Activated naive CD8-positive, alpha-beta T cell treated with anti-CD3 and anti-CD28 coated beads for 36 hours (primary cell): Measurements from ENCODE around the gene PARP3. TPM values are rescaled to one million over a fixed set of nuclear protein-coding genes. Genes with fewer than 3 reads are reported as not detected.

ENCODE experiments used
- DNase-seq: peaks from one replicate; pipeline ENCODE4 v3.0.0; 2021
- H3K27ac Mint-ChIP-seq: one replicate; pipeline ENCODE4 v1.8.0; 2022; ENCODE audit warnings: mild to moderate bottlenecking, moderate library complexity, mixed read lengths
- H3K27me3 Mint-ChIP-seq: one replicate; pipeline ENCODE4 v1.8.0; 2022; ENCODE audit warnings: mild to moderate bottlenecking, mixed read lengths
- H3K36me3 Mint-ChIP-seq: one replicate; pipeline ENCODE4 v1.8.0; 2021; ENCODE audit warnings: mild to moderate bottlenecking, mixed read lengths
- H3K4me1 Mint-ChIP-seq: one replicate; pipeline ENCODE4 v1.8.0; 2021; ENCODE audit warnings: mixed read lengths
- H3K4me3 Mint-ChIP-seq: one replicate; pipeline ENCODE4 v1.8.0; 2022; ENCODE audit warnings: mild to moderate bottlenecking, moderate library complexity, mixed read lengths
- H3K9me3 Mint-ChIP-seq: one replicate; pipeline ENCODE4 v1.8.0; 2022; ENCODE audit warnings: mixed read lengths
- total RNA-seq, 2 experiments: library from RNA; stranded (reverse); gene quantifications; one replicate each; pipeline ENCODE4 v1.2.3, GENCODE V29; 2021

PARP3 gene
- total RNA-seq, 2 experiments from 2014 or later, result 13.9 to 15.6 TPM

DNA sequence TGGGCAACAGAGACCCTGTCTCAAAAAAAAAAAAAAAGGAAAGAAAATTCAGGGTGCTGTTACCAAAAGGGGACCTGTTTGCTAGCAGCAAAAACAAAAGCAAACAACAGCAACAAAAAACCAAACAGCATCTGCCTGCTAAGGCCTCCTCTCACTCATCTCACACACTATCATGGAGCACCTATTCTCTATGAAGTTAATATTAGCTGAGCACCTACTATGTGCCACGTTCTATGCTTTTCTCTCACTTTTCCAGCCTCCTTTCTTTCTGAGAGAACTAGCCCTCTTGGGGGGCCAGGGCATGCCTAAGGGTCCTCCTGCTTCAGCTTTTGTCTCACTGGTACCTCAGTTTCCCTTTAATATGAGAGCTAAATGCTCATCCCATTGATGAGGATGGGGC lies 12.6 kb downstream of the PARP3 start:
- no peak overlapping the region for H3K4me3 Mint-ChIP-seq
- no peak overlapping the region for H3K27ac Mint-ChIP-seq
- H3K4me1 Mint-ChIP-seq, result no peaks in the 10 kb centered on the region
- peaks cover 33% of the 10 kb centered on the region for H3K27me3 Mint-ChIP-seq
- no peaks in the 10 kb centered on the region for H3K36me3 Mint-ChIP-seq
- no peaks in the 10 kb centered on the region for H3K9me3 Mint-ChIP-seq
- no peak for DNase-seq

DNA sequence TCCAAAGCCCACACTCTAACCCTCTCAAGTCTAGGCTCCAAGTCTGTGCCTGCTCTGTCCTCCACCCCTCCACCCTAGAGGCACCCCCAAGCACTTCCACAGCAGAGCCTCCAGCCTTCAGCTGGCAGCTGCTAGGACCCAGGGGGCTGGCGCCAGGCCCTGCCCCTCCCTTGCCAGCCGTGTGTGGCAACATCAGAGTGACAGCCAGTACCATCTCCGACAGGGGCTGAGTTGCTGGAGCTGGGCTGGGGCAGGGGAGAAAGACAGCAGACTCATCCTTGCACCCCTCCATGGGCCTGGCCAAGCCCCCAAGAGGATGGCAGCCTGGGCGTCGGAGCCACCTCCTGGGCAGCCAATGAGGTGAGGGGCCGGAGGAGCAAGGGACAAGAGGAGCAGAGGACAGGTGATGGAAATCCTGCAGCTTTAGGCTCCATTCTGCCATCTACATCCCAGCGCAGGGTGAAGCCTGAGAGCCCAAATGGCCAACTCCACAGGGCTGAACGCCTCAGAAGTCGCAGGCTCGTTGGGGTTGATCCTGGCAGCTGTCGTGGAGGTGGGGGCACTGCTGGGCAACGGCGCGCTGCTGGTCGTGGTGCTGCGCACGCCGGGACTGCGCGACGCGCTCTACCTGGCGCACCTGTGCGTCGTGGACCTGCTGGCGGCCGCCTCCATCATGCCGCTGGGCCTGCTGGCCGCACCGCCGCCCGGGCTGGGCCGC lies 13.2 kb downstream of the PARP3 start, which contains the start of gene GPR62:
TSS of gene GPR62 (plus strand) at position 207 of the 718 bp plus-strand sequence. CDS start at position 479, 272 bp downstream.
- no peak within 1 kb of the TSS for H3K4me3 Mint-ChIP-seq
- DNase-seq, result no peak
- no peaks in the 10 kb centered on the region for H3K36me3 Mint-ChIP-seq
- peaks cover 33% of the 10 kb centered on the region for H3K27me3 Mint-ChIP-seq
- H3K9me3 Mint-ChIP-seq, result no peaks in the 10 kb centered on the region
- H3K27ac Mint-ChIP-seq, result no peak within 1 kb of the TSS
- H3K4me1 Mint-ChIP-seq, result no peaks in the 10 kb centered on the region

DNA sequence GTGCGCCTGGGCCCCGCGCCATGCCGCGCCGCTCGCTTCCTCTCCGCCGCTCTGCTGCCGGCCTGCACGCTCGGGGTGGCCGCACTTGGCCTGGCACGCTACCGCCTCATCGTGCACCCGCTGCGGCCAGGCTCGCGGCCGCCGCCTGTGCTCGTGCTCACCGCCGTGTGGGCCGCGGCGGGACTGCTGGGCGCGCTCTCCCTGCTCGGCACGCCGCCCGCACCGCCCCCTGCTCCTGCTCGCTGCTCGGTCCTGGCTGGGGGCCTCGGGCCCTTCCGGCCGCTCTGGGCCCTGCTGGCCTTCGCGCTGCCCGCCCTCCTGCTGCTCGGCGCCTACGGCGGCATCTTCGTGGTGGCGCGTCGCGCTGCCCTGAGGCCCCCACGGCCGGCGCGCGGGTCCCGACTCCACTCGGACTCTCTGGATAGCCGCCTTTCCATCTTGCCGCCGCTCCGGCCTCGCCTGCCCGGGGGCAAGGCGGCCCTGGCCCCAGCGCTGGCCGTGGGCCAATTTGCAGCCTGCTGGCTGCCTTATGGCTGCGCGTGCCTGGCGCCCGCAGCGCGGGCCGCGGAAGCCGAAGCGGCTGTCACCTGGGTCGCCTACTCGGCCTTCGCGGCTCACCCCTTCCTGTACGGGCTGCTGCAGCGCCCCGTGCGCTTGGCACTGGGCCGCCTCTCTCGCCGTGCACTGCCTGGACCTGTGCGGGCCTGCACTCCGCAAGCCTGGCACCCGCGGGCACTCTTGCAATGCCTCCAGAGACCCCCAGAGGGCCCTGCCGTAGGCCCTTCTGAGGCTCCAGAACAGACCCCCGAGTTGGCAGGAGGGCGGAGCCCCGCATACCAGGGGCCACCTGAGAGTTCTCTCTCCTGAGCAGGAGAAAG lies 14.0 kb downstream of the PARP3 start:
- Mint-ChIP-seq H3K4me3 (peak overlapping the region; percentile 33), H3K9me3 (no peaks in the 10 kb centered on the region), H3K27me3 (peaks cover 33% of the 10 kb centered on the region), H3K27ac (no peak overlapping the region), H3K36me3 (no peaks in the 10 kb centered on the region), H3K4me1 (no peaks in the 10 kb centered on the region)
- DNase-seq, result peak; percentile 48

DNA sequence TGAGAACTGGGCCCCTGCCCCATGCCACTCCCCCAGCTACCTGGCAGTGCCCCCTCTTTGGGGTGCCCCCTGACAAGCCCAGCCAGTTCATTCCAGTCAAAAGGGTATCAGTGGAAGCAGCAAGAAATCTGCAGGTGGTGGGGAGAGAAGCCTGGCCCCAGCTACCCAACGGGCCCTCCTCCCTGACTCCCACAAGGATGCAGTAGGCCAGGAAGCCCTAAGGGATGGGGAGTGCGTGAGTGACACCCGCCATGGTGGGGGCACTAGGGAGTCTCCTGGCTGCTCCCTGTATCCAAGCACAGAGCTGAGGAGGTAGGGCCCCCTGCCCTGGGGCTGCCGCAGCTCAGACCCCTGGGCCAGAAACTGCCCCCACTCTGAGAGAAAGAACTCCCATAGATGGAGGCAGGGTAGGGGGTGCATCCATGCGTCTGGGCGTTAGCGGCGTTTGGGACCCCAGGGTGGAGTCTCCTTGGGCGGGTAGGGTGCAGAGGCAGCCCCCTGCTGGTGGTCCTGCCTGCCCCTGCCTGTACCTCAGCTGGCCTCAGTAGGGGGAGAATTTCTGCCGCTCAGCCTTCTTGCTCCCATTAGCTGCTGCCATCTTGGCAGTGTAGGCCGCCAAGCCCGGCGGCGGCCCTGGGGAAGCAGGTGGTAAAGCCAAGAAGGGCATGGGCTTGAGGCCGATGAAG lies 15.5 kb downstream of the PARP3 start:
- H3K4me3 Mint-ChIP-seq, result no peak overlapping the region
- DNase-seq, result no peak
- H3K9me3 Mint-ChIP-seq, result no peaks in the 10 kb centered on the region
- H3K36me3 Mint-ChIP-seq, result no peaks in the 10 kb centered on the region
- H3K27me3 Mint-ChIP-seq, result peaks cover 33% of the 10 kb centered on the region
- no peak overlapping the region for H3K27ac Mint-ChIP-seq
- no peaks in the 10 kb centered on the region for H3K4me1 Mint-ChIP-seq

DNA sequence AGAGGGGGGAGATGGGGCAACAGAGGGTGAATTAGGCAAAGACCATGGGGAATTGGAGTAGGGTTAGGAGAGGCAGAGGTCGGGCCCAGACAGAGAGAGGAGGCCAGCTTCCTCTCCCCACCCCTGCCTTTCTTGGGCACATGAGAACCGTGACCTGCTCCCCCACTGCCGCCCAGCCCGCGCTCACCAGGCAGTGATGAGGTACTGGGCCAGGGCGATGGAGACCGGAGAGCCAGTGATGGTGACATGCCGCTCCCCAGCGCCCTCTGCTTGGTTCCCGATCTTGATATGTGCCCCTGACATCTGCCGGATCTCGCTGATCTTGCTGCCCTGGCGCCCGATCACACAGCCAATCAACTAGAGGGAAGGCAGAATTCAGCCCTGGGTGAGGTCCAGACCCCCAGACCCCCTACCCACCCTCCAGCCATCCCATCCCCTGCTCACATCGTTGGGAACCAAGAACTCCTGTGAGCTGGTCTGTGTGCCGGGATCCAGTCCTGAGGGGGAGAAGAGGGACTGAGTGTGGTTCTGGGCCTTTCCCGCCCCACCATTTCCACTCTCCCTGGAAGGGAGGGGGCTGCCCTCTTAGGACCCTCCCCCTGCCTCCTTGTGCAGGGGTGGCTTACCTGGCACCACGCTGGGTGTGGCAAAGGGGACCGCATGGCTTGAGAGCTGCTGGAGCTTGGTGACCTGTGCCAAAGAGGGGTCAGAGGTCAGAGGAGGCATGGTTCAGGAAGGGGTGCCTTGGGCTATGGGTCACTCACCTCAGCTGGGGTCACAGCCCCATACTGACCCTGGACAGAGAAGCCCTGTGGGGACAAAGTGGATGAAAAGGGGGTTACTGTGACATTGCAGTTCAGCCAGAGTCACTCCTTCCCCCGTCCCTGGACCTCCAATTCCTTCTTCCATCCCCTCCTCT lies 16.7 kb downstream of the PARP3 start:
- Mint-ChIP-seq H3K4me1 (no peaks in the 10 kb centered on the region), H3K27ac (no peak overlapping the region), H3K27me3 (peaks cover 23% of the 10 kb centered on the region), H3K4me3 (no peak overlapping the region), H3K36me3 (no peaks in the 10 kb centered on the region), H3K9me3 (no peaks in the 10 kb centered on the region)
- DNase-seq, result no peak

DNA sequence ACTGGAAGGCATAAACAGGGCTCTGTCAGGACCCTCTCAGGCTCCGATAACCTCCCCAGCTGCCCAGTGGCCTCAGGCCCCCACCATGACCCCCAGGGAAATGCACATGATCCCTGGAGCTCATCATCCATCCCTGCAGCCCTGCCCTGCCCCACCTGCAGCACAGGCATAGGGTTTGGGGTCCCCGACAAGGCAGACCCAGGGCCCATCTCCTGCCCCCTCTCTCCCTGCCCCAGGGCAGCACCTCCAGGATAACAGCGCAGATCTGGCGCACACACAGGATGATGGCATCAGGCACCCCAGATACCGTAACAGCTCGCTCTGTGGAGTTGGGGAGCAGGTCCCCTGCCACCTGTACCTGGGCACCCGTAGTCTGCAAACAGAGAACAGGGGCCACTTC lies 17.5 kb downstream of the PARP3 start:
- DNase-seq, result no peak
- Mint-ChIP-seq H3K27me3 (peaks cover 15% of the 10 kb centered on the region), H3K9me3 (no peaks in the 10 kb centered on the region), H3K36me3 (no peaks in the 10 kb centered on the region), H3K27ac (no peak overlapping the region), H3K4me1 (no peaks in the 10 kb centered on the region), H3K4me3 (no peak overlapping the region)

DNA sequence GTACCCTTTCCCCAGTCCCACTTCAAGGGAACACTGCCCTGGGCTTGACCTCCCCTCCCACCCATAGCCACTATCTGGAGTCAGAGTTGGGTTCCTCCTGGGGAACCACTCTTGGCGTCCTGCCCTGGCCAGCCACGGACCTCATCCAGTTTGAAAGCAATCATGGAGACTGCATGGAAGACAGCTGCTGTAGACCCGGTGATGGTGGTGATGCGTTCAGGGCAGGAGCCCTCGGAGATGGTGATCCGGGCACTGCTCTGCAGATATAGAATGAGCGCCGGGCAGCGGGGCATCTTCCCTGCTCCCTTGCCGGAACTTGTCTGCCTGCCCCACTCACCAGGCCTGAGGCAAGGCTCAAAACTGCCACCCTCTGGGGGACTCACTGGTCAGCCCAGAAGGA lies 18.2 kb downstream of the PARP3 start:
- no peaks in the 10 kb centered on the region for H3K9me3 Mint-ChIP-seq
- no peaks in the 10 kb centered on the region for H3K4me1 Mint-ChIP-seq
- peaks cover 7% of the 10 kb centered on the region for H3K27me3 Mint-ChIP-seq
- no peak overlapping the region for H3K4me3 Mint-ChIP-seq
- no peak overlapping the region for H3K27ac Mint-ChIP-seq
- no peaks in the 10 kb centered on the region for H3K36me3 Mint-ChIP-seq
- DNase-seq, result no peak

DNA sequence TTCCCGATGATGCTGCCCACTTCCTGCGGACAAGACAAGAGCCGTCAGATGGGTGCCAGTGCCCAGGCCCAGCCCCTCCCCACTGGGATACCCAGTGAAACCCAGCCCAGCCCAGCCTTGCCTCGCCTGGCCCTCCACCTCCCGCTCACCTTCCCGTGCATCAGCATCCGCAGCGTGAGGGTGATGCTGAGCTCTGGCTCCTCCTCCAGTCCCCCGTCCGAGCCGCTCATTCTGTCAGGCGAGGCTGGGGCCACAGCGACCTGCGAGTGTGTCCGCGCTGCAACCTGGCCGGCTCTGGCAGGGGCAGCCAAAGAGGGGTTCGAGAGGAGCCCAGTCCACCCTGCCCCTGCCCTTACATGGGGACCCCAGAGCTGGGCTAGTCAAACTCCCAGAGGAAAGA lies 18.8 kb downstream of the PARP3 start:
- Mint-ChIP-seq H3K4me3 (no peak overlapping the region), H3K36me3 (no peaks in the 10 kb centered on the region), H3K4me1 (no peaks in the 10 kb centered on the region), H3K27ac (no peak overlapping the region), H3K27me3 (peaks cover 6% of the 10 kb centered on the region), H3K9me3 (no peaks in the 10 kb centered on the region)
- DNase-seq, result no peak

DNA sequence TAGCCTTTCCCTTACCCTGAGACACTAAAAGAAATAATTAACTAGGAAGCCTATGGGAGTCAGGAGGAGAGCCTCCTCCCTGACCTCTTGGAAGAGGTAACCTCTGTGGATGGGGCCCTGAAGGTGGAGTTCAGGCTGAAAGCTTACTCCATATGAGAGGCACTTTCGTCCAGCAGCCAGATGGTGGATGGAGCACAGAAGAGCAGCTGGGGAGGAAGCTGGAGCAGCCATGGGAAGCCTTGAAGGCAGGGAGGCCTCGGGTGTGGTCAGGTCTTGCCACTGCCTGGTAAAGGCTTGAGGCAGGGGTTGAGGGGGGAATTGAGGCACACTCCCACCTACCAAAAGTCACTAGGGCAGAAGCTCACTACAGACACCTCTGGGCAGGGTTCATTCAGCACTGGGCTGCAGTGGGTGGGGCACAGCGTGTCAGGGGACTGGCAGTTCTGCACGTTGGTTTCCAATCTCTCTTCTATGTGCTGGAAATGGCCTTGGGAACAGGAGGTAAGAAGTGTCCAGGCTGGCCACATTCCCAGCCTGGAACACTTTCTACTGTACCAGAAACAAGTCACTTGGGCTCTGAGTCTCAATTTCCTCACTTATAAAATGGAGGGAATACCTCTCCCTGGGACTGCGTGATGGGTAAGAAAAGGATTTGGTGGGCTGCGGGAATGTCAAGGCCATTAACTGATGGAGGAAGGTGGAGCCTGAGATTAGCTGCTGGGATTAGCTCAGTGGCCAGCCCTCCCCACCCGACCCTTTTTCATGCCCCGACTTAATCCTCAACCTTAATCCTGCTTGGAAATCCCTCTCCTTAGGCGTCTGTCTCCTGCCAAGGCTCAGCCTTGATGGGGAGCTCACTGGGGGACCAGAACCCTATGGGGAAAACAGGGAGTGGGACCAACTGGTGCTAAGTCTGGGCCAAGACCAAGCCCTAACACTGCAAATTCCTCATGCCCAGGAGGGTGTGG lies 19.7 kb downstream of the PARP3 start:
- DNase-seq, result no peak
- peaks cover 2% of the 10 kb centered on the region for H3K4me1 Mint-ChIP-seq
- no peaks in the 10 kb centered on the region for H3K36me3 Mint-ChIP-seq
- H3K4me3 Mint-ChIP-seq, result no peak overlapping the region
- peak overlapping the region; percentile 66 for H3K27ac Mint-ChIP-seq
- H3K9me3 Mint-ChIP-seq, result no peaks in the 10 kb centered on the region
- peaks cover 1% of the 10 kb centered on the region for H3K27me3 Mint-ChIP-seq

DNA sequence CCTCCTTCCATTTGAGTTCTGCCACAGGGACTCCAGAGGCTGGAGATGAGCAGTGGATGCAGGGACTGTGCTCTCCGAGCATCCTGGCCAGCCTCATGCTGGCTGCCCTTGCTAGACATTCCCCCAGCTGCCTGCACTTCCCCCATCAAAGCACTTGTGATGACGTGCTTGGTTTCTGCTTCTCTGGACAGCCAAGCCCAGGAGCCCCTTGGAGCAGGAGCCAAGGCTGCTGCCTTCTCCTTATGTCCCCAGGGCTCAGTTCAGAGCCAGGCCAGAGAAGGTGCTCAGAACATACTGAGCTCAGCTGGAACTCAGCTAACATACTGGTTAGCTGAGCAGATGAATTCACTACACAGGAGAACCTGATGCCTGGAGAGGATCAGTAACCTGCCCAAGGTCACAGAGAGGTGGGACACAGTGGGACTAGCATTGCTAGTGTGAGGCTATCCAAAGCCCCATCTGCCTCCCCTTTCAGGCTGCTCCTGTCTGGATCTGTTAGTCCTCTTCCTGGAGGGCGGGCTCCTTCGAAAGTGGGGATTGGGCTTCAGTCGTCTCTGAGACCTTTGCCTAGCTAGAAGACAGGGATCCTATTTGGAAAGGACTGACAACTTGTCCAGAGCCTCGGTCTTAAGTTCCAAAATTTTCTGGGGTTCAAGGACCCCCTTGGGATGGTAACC lies 20.8 kb downstream of the PARP3 start:
- no peak for DNase-seq
- Mint-ChIP-seq H3K9me3 (no peaks in the 10 kb centered on the region), H3K27ac (no peak overlapping the region), H3K4me1 (peaks cover 4% of the 10 kb centered on the region), H3K27me3 (no peaks in the 10 kb centered on the region), H3K4me3 (no peak overlapping the region), H3K36me3 (no peaks in the 10 kb centered on the region)

DNA sequence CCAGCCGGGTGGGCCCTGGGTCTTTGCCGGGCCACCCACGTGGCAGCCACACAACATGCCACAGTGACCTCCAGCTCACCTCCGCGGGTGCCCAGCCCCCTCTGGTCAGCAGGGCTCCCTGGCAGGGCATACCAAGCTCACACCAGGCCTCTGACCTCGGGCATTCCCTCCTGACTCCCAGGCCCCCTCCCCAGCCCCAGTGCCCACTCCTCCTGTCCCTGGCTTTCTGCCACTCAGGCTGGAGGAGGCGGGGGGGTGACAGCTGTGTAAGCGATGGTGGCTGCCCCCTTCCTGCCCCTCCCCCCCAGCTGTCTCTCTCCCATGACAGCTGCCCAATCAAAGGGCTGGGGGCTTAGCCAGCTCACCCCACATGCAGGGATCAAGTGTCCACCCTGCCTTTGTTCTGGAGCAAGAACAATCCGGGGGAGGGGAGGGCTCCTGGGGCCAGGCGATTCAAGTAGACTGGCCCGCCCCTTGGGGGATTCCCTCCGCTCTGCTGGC lies 21.8 kb downstream of the PARP3 start:
- DNase-seq, result no peak
- no peaks in the 10 kb centered on the region for H3K9me3 Mint-ChIP-seq
- H3K27ac Mint-ChIP-seq, result no peak overlapping the region
- H3K4me3 Mint-ChIP-seq, result no peak overlapping the region
- H3K36me3 Mint-ChIP-seq, result no peaks in the 10 kb centered on the region
- no peaks in the 10 kb centered on the region for H3K27me3 Mint-ChIP-seq
- peaks cover 5% of the 10 kb centered on the region for H3K4me1 Mint-ChIP-seq

DNA sequence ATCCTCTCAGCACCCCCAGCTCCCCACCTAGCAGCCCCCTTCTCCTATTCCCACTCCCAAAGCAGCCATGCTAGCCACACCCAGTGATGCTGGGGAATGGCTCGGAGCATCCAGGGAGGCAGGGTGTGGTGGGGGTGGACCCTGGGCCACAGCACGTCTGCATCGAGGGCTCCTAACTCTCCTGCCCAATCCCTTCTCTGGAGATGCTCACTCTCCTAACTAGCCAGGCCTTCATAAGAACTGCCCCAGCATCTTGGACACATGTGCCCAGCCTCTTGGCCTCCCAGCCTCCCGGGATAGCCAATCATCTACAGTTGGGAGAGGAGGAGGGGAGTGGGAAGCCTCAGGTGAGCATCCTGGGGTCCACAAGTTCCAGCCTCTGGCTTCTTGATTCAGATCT lies 22.4 kb downstream of the PARP3 start:
- peaks cover 5% of the 10 kb centered on the region for H3K4me1 Mint-ChIP-seq
- H3K36me3 Mint-ChIP-seq, result no peaks in the 10 kb centered on the region

DNA sequence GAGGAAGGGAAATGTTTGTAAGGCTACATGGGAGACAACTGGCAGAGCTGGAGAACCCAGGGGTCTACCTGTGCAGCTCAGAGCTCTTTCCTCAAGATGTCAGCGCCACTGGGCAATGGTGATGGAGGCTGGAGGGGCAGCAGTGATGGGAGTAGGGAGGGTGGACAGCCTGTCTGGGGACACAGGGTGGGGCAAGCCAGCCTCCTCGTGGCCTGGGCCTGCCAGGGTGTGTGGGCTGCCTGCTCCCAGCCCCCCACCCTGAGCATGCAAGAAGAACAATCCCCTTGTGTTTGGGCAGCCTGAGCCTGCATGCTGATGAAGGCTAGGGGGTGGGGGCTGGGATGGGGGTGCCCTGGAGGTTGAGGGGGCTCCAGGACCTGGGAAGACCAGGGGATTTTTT lies 23.9 kb downstream of the PARP3 start:
- H3K27ac Mint-ChIP-seq, result no peak overlapping the region
- peak overlapping the region; percentile 48 for H3K4me3 Mint-ChIP-seq
- no peaks in the 10 kb centered on the region for H3K27me3 Mint-ChIP-seq

More for the DNA sequence above, 22.4 kb downstream of the PARP3 start:
- Mint-ChIP-seq H3K9me3 (no peaks in the 10 kb centered on the region), H3K4me3 (no peak overlapping the region), H3K27me3 (no peaks in the 10 kb centered on the region), H3K27ac (no peak overlapping the region)
- DNase-seq, result no peak

More for the DNA sequence above, 23.9 kb downstream of the PARP3 start:
- H3K36me3 Mint-ChIP-seq, result peaks cover 1% of the 10 kb centered on the region
- no peaks in the 10 kb centered on the region for H3K9me3 Mint-ChIP-seq
- H3K4me1 Mint-ChIP-seq, result peaks cover 5% of the 10 kb centered on the region
- DNase-seq, result no peak
